GM23248 (cell line): ENCODE results near the gene FAM234B. TPM values are rescaled to one million over a fixed set of nuclear protein-coding genes. Genes with fewer than 3 reads are reported as not detected.

ENCODE experiments used
- DNase-seq: peaks from one replicate; pipeline ENCODE4 v3.0.0-alpha.2; 2015
- H2AFZ ChIP-seq: fragments of 200-600 bp; sonication (generic); 2 replicates; pipeline ENCODE4 v1.6.1; 2016; ENCODE audit warnings: antibody characterized with exemption
- H3F3A ChIP-seq: fragments of 200-600 bp; sonication (generic); 2 replicates; pipeline ENCODE4 v1.6.1; 2016; ENCODE audit warnings: mild to moderate bottlenecking, antibody characterized with exemption, mixed run types; ENCODE audit not compliant: insufficient read depth
- H3K27ac ChIP-seq: fragments of 200-600 bp; sonication (generic); 2 replicates; pipeline ENCODE4 v1.5.1; 2016; ENCODE audit warnings: mild to moderate bottlenecking
- H3K27me3 ChIP-seq: fragments of 200-600 bp; sonication (generic); replicated peaks from 2 replicates; pipeline ENCODE4 v1.6.1; 2016; ENCODE audit warnings: mild to moderate bottlenecking; ENCODE audit not compliant: insufficient read depth
- H3K36me3 ChIP-seq: fragments of 200-600 bp; sonication (generic); 2 replicates; pipeline ENCODE4 v1.6.1; 2016; ENCODE audit warnings: low read depth, mild to moderate bottlenecking
- H3K4me1 ChIP-seq: fragments of 200-600 bp; sonication (generic); 2 replicates; pipeline ENCODE4 v1.6.1; 2016; ENCODE audit warnings: mild to moderate bottlenecking; ENCODE audit not compliant: insufficient read depth
- H3K4me2 ChIP-seq: fragments of 200-600 bp; sonication (generic); one replicate; pipeline ENCODE4 v1.6.1; 2016; ENCODE audit warnings: mild to moderate bottlenecking; ENCODE audit not compliant: unreplicated experiment
- H3K4me3 ChIP-seq: fragments of 200-600 bp; sonication (generic); 2 replicates; pipeline ENCODE4 v1.5.1; 2016; ENCODE audit warnings: mild to moderate bottlenecking
- H3K79me2 ChIP-seq: fragments of 200-600 bp; sonication (generic); 2 replicates; pipeline ENCODE4 v1.6.1; 2016; ENCODE audit warnings: mild to moderate bottlenecking; ENCODE audit not compliant: insufficient read depth
- H3K9ac ChIP-seq: fragments of 200-600 bp; sonication (generic); 2 replicates; pipeline ENCODE4 v1.6.1; 2016; ENCODE audit warnings: mild to moderate bottlenecking
- H3K9me2 ChIP-seq: fragments of 200-600 bp; sonication (generic); 2 replicates; pipeline ENCODE4 v1.6.1; 2016; ENCODE audit warnings: mixed run types, mild to moderate bottlenecking, moderate library complexity; ENCODE audit not compliant: insufficient read depth
- H3K9me3 ChIP-seq: fragments of 200-600 bp; sonication (generic); one replicate; pipeline ENCODE4 v1.6.1; 2017; ENCODE audit warnings: low read depth
- H4K20me1 ChIP-seq: fragments of 200-600 bp; sonication (generic); 2 replicates; pipeline ENCODE4 v1.6.0; 2016; ENCODE audit not compliant: insufficient read depth
- EZH2 ChIP-seq: fragments of 200-600 bp; sonication (generic); IDR thresholded peaks from 2 replicates; pipeline ENCODE4 v1.6.1; 2018; ENCODE audit warnings: antibody characterized with exemption, mild to moderate bottlenecking; ENCODE audit not compliant: insufficient read depth, poor library complexity, severe bottlenecking
- EZH2phosphoT487 ChIP-seq: fragments of 200-600 bp; sonication (generic); IDR thresholded peaks from 2 replicates; pipeline ENCODE4 v1.6.1; 2018; ENCODE audit warnings: antibody characterized with exemption, moderate library complexity, mild to moderate bottlenecking, low read depth; ENCODE audit not compliant: insufficient read depth
- WGBS, 2 experiments: methylation state at CpG; one replicate each; pipeline ENCODE4 v1.1.6; 2015 to 2017; ENCODE audit warnings: low lambda C conversion rate in 2 of 2, low coverage in 1 of 2; ENCODE audit errors: missing lambda C conversion rate in 2 of 2; 5-methylcytosine and 5-hydroxymethylcytosine counted together
- in situ Hi-C: fragments of 300-500 bp; cut with MboI; formaldehyde crosslinking; loops from 2 replicates; pipeline ENCODE4 v1.15.0; 2020
- polyA plus RNA-seq: library from polyadenylated mRNA; unstranded; fragments of >200 nt; fragmentation: Nextera tagmentation; extraction: Ambion mirVana; gene quantifications from 2 replicates; pipeline ENCODE4 v1.2.1, GENCODE V29; 2016
- total RNA-seq: library from RNA; depleted of rRNA; stranded (reverse); fragments of >200 nt; shearing (Covaris generic); gene quantifications from 2 replicates; pipeline ENCODE4 v1.2.3, GENCODE V29; 2014; rRNA removed

FAM234B gene
- total and polyA plus RNA-seq, 2 experiments from 2014 or later = 5.0 to 5.1 TPM

DNA sequence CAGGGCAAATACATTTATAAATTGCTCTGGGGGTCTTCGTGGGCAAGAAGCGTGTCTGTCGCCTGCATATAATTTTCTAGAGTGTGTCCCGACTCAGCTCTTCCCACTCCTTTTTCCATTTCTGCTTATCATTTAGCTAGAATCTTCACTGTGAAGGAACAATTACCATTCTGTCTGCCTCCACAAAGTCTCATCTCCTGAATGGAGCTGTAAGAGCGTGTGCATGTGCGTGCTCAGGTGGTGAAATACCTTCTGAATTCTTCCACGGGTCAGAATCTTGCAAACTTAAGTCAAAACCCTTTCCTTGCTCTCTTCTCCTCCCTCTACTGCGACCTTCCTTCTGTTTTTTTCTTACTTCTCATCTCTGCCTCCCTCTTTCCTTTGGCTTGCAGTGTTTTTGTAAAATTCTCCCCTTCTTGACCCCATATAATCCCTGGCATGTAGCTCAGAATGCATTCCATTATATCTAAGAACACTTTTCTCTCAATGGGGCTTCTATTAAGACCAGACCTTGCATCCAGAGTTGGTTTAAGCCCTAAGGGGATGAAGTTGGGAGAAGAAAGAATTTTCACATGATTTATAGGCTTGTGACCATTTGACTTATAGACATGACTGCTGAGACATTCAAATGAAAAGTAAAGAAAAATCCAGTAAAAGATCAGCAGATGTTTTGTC, 84.2 kb downstream of the FAM234B start:
- Histone ChIP-seq H3K27ac (no peak overlapping the region), H3K9ac (no peak overlapping the region), H3K27me3 (no peaks in the 10 kb centered on the region), H3K4me2 (no peak overlapping the region), H3F3A (0 out of 2 replicates have a peak, but pooled peaks cover 9% of the 10 kb centered on the region), H4K20me1 (no peaks in the 10 kb centered on the region), H2AFZ (no peak overlapping the region), H3K9me2 (no peaks in the 10 kb centered on the region), H3K4me1 (peaks cover 19% of the 10 kb centered on the region), H3K9me3 (no peaks in the 10 kb centered on the region), H3K79me2 (no peaks in the 10 kb centered on the region), H3K4me3 (no peak overlapping the region), H3K36me3 (no peaks in the 10 kb centered on the region)
- 90 to 93% methylated on average over 8 of the region's 8 CpGs for WGBS, 2 experiments
- in situ Hi-C loops = no loop called here
- DNase-seq = no peak
- TF ChIP-seq EZH2phosphoT487 (no peak), EZH2 (no peak)

DNA sequence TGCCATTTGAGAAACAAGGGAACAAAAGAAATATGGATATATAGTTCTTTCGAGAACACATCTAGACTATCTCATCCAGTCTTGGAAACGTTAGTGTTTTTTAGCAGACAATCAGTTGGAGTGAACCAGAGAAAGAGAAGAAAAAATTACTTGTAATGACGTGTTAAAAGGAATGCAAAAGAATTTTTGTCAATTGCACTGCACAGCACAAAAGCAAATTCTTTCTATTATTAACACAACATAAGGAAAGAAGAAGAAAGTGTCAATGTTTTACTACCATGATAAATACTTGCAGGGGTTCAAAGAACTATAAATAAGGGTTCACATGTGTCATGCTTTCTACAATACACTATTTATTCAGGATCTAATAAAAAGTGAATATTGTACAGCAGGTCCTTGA, 86.8 kb downstream of the FAM234B start:
- Histone ChIP-seq H3K9ac (no peak overlapping the region), H3K27ac (no peak overlapping the region), H3K4me2 (peak overlapping the region; percentile 8), H3K9me2 (no peaks in the 10 kb centered on the region), H3K27me3 (no peaks in the 10 kb centered on the region), H3F3A (peaks cover 17% of the 10 kb centered on the region; the same call in 1 of the 2 replicates), H3K4me1 (peaks cover 23% of the 10 kb centered on the region), H3K9me3 (no peaks in the 10 kb centered on the region), H3K79me2 (no peaks in the 10 kb centered on the region), H2AFZ (0 out of 2 replicates have a peak overlapping the region, but pooled peaks have one; percentile 21), H3K36me3 (no peaks in the 10 kb centered on the region), H3K4me3 (no peak overlapping the region), H4K20me1 (no peaks in the 10 kb centered on the region)
- 48 to 62% methylated on average over 3 of the region's 3 CpGs for WGBS, 2 experiments
- in situ Hi-C loops = no loop called here
- TF ChIP-seq EZH2phosphoT487 (no peak), EZH2 (no peak)
- no peak for DNase-seq

Other genes starting within 250 kb of the FAM234B start
- gene DDX47, start 231.0 kb upstream of the FAM234B start, total RNA-seq = 124 and 132 TPM in 2 replicates
- gene DDX47, start 231.0 kb upstream of the FAM234B start, polyA plus RNA-seq = 119 and 123 TPM in 2 replicates
- 32.9 and 37.8 TPM in 2 replicates for gene GPRC5A, start 152.8 kb upstream of the FAM234B start, total RNA-seq
- 84.8 and 85.9 TPM in 2 replicates for gene GPRC5A, start 152.8 kb upstream of the FAM234B start, polyA plus RNA-seq
- not detected in 2 replicates for gene GPRC5D, start 92.2 kb upstream of the FAM234B start, total RNA-seq
- not detected in 2 replicates for gene GPRC5D, start 92.2 kb upstream of the FAM234B start, polyA plus RNA-seq
- gene HEBP1, start 44.1 kb upstream of the FAM234B start, total RNA-seq = 14.5 and 17.4 TPM in 2 replicates
- gene HEBP1, start 44.1 kb upstream of the FAM234B start, polyA plus RNA-seq = 83.0 and 92.9 TPM in 2 replicates
- gene GSG1, start 59.3 kb downstream of the FAM234B start, total RNA-seq = 0.86 and 1.3 TPM in 2 replicates
- 2.0 and 2.9 TPM in 2 replicates for gene GSG1, start 59.3 kb downstream of the FAM234B start, polyA plus RNA-seq
- 631 and 744 TPM in 2 replicates for gene EMP1, start 152.3 kb downstream of the FAM234B start, total RNA-seq
- gene EMP1, start 152.3 kb downstream of the FAM234B start, polyA plus RNA-seq = 496 and 518 TPM in 2 replicates